Endothelial cell of umbilical vein (primary cell): Measurements from ENCODE around the gene SESN1. TPM values are rescaled to one million over a fixed set of nuclear protein-coding genes. Genes with fewer than 3 reads are reported as not detected.
A peak's percentile ranks its signal among the peaks of the same experiment; 100 is the strongest.

ENCODE experiments used
- BruUV-seq: library from RNA; stranded (reverse); fragments of 400-500 nt; replicated peaks from 2 replicates; lab custom pipeline; 2021; lab: Mats Ljungman, UMichigan
- CTCF ChIA-PET: fragments of 300-600, 350-600 bp; sonication (Branson Sonifier 250); formaldehyde crosslinking; loops from one replicate; lab custom pipeline; 2021; ENCODE audit warnings: antibody characterized with exemption, inconsistent platforms; lab: Charles Lee
- POLR2A ChIA-PET: fragments of 300-600, 350-600 bp; sonication (Branson Sonifier 250); formaldehyde crosslinking; loops from one replicate; lab custom pipeline; 2021; ENCODE audit warnings: antibody characterized with exemption, inconsistent platforms; lab: Charles Lee
- DNase-seq: peaks from one replicate; pipeline ENCODE4 v3.0.0-alpha.2; 2011; ENCODE audit warnings: low read depth, low spot score
- FAIRE-seq: peaks from 2 replicates; lab custom pipeline; 2011; peaks lifted over from hg19 to GRCh38; lab: Jason Lieb, UNC
- H2AFZ ChIP-seq: 2 replicates; pipeline ENCODE4 v1.6.0; 2012; ENCODE audit warnings: low read depth, low read length, control low read depth, inconsistent platforms
- H3K27ac ChIP-seq: 2 replicates; pipeline ENCODE4 v1.5.1; 2011; ENCODE audit warnings: low read depth, mild to moderate bottlenecking, control low read depth, low read length, moderate library complexity; ENCODE audit not compliant: insufficient read depth
- H3K27me3 ChIP-seq, 2 experiments: 2 replicates each; pipeline versions ENCODE4 v1.6.0 to v1.6.1; 2011; ENCODE audit warnings: low read length in 2 of 2, mixed read lengths in 1 of 2; ENCODE audit not compliant: control insufficient read depth in 2 of 2, insufficient read depth in 2 of 2
- H3K36me3 ChIP-seq, 2 experiments: 2 replicates in 1 of 2; 3 replicates in 1 of 2; pipeline ENCODE4 v1.5.1; 2011; ENCODE audit warnings: low read length in 2 of 2, mild to moderate bottlenecking in 1 of 2, moderate library complexity in 1 of 2; ENCODE audit not compliant: control insufficient read depth in 2 of 2, insufficient read depth in 2 of 2; ENCODE audit errors: extremely low read depth in 1 of 2
- H3K4me1 ChIP-seq: 3 replicates; pipeline ENCODE4 v1.5.1; 2011; ENCODE audit warnings: mild to moderate bottlenecking, low read length; ENCODE audit not compliant: control insufficient read depth, insufficient read depth; ENCODE audit errors: extremely low read depth
- H3K4me2 ChIP-seq: 2 replicates; pipeline ENCODE4 v1.6.1; 2011; ENCODE audit warnings: low read length, control low read depth, mixed read lengths; ENCODE audit not compliant: insufficient read depth
- H3K4me3 ChIP-seq, 3 experiments: fragments of 200-600 bp in 1 of 3; sonication (generic), shearing (Covaris generic) in 1 of 3; replicated peaks in 1 of 3; 2 replicates each; pipeline ENCODE4 v1.5.1; 2011 to 2016; ENCODE audit warnings: control low read depth in 3 of 3, low read length in 3 of 3, mild to moderate bottlenecking in 2 of 3, inconsistent platforms in 1 of 3, low read depth in 1 of 3, moderate library complexity in 1 of 3; ENCODE audit not compliant: insufficient read depth in 1 of 3
- H3K79me2 ChIP-seq: 2 replicates; pipeline ENCODE4 v1.6.0; 2012; ENCODE audit warnings: low read length, inconsistent platforms; ENCODE audit not compliant: control insufficient read depth, insufficient read depth
- H3K9ac ChIP-seq: replicated peaks from 2 replicates; pipeline ENCODE3; 2011; ENCODE audit warnings: low read length, control low read depth; ENCODE audit not compliant: insufficient read depth; ENCODE audit errors: extremely low read depth
- H3K9me1 ChIP-seq: replicated peaks from 3 replicates; pipeline ENCODE4 v1.6.0; 2011; ENCODE audit warnings: mild to moderate bottlenecking, low read length; ENCODE audit not compliant: control insufficient read depth, insufficient read depth; ENCODE audit errors: extremely low read depth
- H3K9me3 ChIP-seq: replicated peaks from 2 replicates; pipeline ENCODE4 v1.5.1; 2012; ENCODE audit warnings: low read length, inconsistent platforms; ENCODE audit not compliant: control insufficient read depth, insufficient read depth
- H4K20me1 ChIP-seq: replicated peaks from 2 replicates; pipeline ENCODE3; 2011; ENCODE audit warnings: mild to moderate bottlenecking, low read length; ENCODE audit not compliant: control insufficient read depth, insufficient read depth; ENCODE audit errors: extremely low read depth
- EZH2 ChIP-seq: IDR thresholded peaks from 2 replicates; pipeline ENCODE4 v1.6.1; 2012; ENCODE audit warnings: borderline replicate concordance, low read depth, mild to moderate bottlenecking, moderate library complexity, low read length, inconsistent platforms; ENCODE audit not compliant: severe bottlenecking
- FOS ChIP-seq: IDR thresholded peaks from 2 replicates; pipeline ENCODE4 v1.6.1; 2011; ENCODE audit warnings: mild to moderate bottlenecking, low read length, moderate library complexity, borderline replicate concordance; ENCODE audit not compliant: insufficient read depth
- GATA2 ChIP-seq: IDR thresholded peaks from 2 replicates; pipeline ENCODE4 v1.7.0; 2011; ENCODE audit warnings: low read depth, mild to moderate bottlenecking, moderate library complexity, mixed read lengths, low read length; ENCODE audit not compliant: insufficient read length, insufficient read depth
- JUN ChIP-seq: IDR thresholded peaks from 2 replicates; pipeline ENCODE4 v1.6.1; 2011; ENCODE audit warnings: borderline replicate concordance, low read depth; ENCODE audit not compliant: insufficient read length, insufficient read depth
- MAX ChIP-seq: IDR thresholded peaks from 2 replicates; pipeline ENCODE4 v1.6.1; 2011; ENCODE audit not compliant: insufficient read depth, insufficient read length
- MYC ChIP-seq: IDR thresholded peaks from one replicate; pipeline ENCODE4 v1.6.1; 2011; ENCODE audit warnings: mild to moderate bottlenecking, low read depth, low read length
- POLR2A ChIP-seq: IDR thresholded peaks from 2 replicates; pipeline ENCODE4 v1.6.1; 2012; ENCODE audit warnings: low read depth, mild to moderate bottlenecking, control low read depth, low read length
- POLR2AphosphoS5 ChIP-seq: IDR thresholded peaks from 2 replicates; pipeline ENCODE4 v1.6.1; 2012; ENCODE audit warnings: low read depth, mild to moderate bottlenecking, control low read depth, low read length, moderate library complexity; ENCODE audit not compliant: insufficient read depth
- dilution Hi-C: fragments of 300-500 bp; cut with MboI; formaldehyde crosslinking; loops from one replicate; pipeline ENCODE4 v1.15.0; 2019; ENCODE audit warnings: low sequenced_read_pairs; ENCODE audit not compliant: extremely low pct_ligation_motif_present
- intact Hi-C: fragments of 100-400 bp; cut with micrococcal nuclease; formaldehyde crosslinking; loops from one replicate; pipeline ENCODE4 v1.10.0; 2022
- polyA plus RNA-seq, 4 experiments: library from polyadenylated mRNA; depleted of rRNA in 3 of 4; stranded (reverse) in 3 of 4; unstranded in 1 of 4; fragments of >200 nt; gene quantifications; 2 replicates each; pipeline versions ENCODE4 v1.2.1 to v1.2.3, GENCODE V29; 2011 to 2012; ENCODE audit warnings: missing spikeins in 1 of 4
- total RNA-seq: library from RNA; stranded (reverse); gene quantifications from 2 replicates; pipeline ENCODE4 v1.2.3, GENCODE V29; 2021
- TF ChIP-seq, protein P1 (sequence below), 2 donors: IDR thresholded peaks; 1 replicate in 1 of 2; 2 replicates in 1 of 2; pipeline ENCODE4 v1.5.1; 2011; ENCODE audit warnings: low read length in 2 of 2, mild to moderate bottlenecking in 2 of 2, moderate library complexity in 2 of 2, control low read depth in 1 of 2, inconsistent platforms in 1 of 2, low read depth in 1 of 2; ENCODE audit not compliant: insufficient read depth in 1 of 2; ENCODE audit errors: extremely low read depth in 1 of 2

Gene SESN1
- total and polyA plus RNA-seq, 2 donors (not counting 3 experiments of a cell fraction or from before 2014, with no cell fraction given): 7.1 to 15.6 TPM

DNA sequence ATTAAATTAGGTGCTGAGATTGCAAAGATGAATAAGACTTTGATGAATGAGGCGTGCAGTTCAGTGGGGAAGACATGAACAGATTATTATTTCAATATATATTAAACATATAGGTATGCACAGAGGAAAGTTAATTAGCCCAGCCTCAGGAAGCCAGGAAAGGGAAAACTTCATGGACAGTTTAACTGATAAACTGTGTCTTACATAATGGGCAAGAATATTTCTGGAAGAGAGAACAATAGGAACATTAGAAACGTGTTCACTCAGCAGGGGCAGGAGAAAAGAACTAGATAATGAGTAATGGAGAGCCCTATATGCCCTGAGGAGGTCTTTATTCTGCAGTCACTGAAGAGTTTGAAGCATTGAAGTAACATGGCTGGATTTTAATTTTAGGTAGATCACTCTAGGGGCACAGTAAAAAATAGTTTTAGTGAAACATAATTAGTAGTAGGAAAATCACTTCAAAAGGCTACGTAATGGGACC lies 24.3 kb upstream of the SESN1 start:
- Histone ChIP-seq H3K9ac (no peak overlapping the region), H3K36me3 (no peaks in the 10 kb centered on the region), H3K4me2 (no peak overlapping the region), H3K27ac (no peak overlapping the region), H3K27me3 (no peaks in the 10 kb centered on the region), H3K4me3 (no peak overlapping the region), H3K79me2 (peaks cover 34% of the 10 kb centered on the region), H3K9me1 (no peaks in the 10 kb centered on the region), H3K9me3 (no peaks in the 10 kb centered on the region), H4K20me1 (no peaks in the 10 kb centered on the region), H3K4me1 (no peaks in the 10 kb centered on the region), H2AFZ (no peak overlapping the region)
- FAIRE-seq (no peak), DNase-seq (peak; percentile 21)
- ChIA-PET POLR2A (no interaction called here), CTCF (interaction anchor here (1.2 kb wide), 1 partner anchor 46 kb away, joined by 3 read pairs; no protein-coding TSS in a partner anchor)
- dilution Hi-C loops: no loop called here
- no peak for TF ChIP-seq MYC
- no peak for TF ChIP-seq JUN
- no peak for TF ChIP-seq EZH2
- no peak for TF ChIP-seq POLR2AphosphoS5
- intact Hi-C loops: no loop called here
- no TSS peak for BruUV-seq

GRCh38 chr6:109118337-109118736 lies 23.7 kb upstream of the SESN1 start:
- H2AFZ ChIP-seq: no peak overlapping the region
- H3K27ac ChIP-seq: no peak overlapping the region
- BruUV-seq: no TSS peak
- no peaks in the 10 kb centered on the region for H4K20me1 ChIP-seq
- H3K27me3 ChIP-seq: no peaks in the 10 kb centered on the region
- FAIRE-seq (no peak), DNase-seq (no peak)
- dilution Hi-C loops: no loop called here
- POLR2A ChIA-PET: no interaction called here
- no peaks in the 10 kb centered on the region for H3K36me3 ChIP-seq
- intact Hi-C loops: no loop called here
- TF ChIP-seq POLR2A: no peak
- TF ChIP-seq JUN: no peak
- no peak for TF ChIP-seq MYC
- TF ChIP-seq MAX: no peak
- TF ChIP-seq FOS: no peak
- TF ChIP-seq, protein P1, sequence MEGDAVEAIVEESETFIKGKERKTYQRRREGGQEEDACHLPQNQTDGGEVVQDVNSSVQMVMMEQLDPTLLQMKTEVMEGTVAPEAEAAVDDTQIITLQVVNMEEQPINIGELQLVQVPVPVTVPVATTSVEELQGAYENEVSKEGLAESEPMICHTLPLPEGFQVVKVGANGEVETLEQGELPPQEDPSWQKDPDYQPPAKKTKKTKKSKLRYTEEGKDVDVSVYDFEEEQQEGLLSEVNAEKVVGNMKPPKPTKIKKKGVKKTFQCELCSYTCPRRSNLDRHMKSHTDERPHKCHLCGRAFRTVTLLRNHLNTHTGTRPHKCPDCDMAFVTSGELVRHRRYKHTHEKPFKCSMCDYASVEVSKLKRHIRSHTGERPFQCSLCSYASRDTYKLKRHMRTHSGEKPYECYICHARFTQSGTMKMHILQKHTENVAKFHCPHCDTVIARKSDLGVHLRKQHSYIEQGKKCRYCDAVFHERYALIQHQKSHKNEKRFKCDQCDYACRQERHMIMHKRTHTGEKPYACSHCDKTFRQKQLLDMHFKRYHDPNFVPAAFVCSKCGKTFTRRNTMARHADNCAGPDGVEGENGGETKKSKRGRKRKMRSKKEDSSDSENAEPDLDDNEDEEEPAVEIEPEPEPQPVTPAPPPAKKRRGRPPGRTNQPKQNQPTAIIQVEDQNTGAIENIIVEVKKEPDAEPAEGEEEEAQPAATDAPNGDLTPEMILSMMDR (IDR thresholded peaks at IDR 0.05; ENCODE audit: extremely low read depth in 1 of 2, insufficient read depth in 1 of 2, low read depth in 1 of 2, low read length in 2 of 2): no peak
- no peak for TF ChIP-seq EZH2
- TF ChIP-seq POLR2AphosphoS5: no peak
- TF ChIP-seq GATA2: no peak
- H3K9me1 ChIP-seq: no peaks in the 10 kb centered on the region
- no peak overlapping the region for H3K9ac ChIP-seq
- H3K79me2 ChIP-seq: peaks cover 34% of the 10 kb centered on the region
- H3K4me1 ChIP-seq: no peaks in the 10 kb centered on the region
- no peaks in the 10 kb centered on the region for H3K9me3 ChIP-seq
- CTCF ChIA-PET: interaction anchor here (0.6 to 1.2 kb wide), 2 partner anchors 45 to 69 kb away, joined by 3 read pairs; no protein-coding TSS in a partner anchor
- H3K4me2 ChIP-seq: no peak overlapping the region
- H3K4me3 ChIP-seq: no peak overlapping the region
